ENCODE data around the gene FAM20A.

DNA sequence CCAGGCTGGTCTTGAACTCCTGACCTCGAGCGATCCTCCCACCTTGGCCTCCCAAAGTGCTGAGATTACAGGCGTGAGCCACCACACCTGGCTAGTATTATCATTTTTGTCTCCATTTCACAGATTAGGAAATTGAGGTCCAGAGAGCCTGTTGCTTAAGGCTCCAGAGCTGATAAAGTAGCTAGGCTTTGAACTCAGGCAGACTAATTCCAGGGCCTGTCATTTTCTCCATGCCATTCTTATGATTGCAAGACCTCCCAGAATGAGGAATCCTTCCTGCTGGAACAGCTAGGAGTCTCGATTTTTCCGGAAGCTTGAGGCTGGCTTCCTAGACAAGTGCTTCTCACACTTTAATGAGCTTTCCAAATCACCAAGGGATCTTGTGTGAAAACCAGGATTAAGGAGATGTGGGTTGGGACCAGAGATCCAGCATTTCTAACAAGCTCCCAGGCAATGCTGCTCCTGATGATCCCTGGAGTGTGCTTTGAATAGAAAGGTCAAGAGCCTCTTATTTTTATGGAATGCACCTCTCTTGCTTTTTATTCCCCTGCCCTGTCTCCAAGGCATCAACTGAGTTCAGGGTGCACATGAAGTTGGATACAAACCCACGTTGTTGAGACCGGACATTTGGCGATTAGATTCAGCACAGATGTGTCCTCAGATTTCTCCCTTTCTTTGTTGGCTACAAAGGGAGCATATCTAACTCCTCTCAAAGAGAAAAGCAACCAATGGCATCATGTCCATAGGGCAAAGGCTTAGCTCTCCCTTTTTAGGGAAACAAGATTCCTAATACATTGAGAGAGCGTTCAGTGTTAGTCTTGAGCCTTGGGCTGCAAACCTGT lies 40.3 kb upstream of the FAM20A start:
- TF ChIP-seq POLR2A (IDR thresholded peaks at IDR 0.05) (no peak), CTCF (IDR thresholded peaks at IDR 0.05) (no peak), POLR2AphosphoS5 (IDR thresholded peaks at IDR 0.05) (no peak)
